Loucy (cell line): Measurements from ENCODE around the gene PRTFDC1.

ENCODE experiments used
- H2AFZ ChIP-seq: fragments of 200-600 bp; sonication (generic); 2 replicates; pipeline ENCODE4 v1.6.0; 2016; ENCODE audit warnings: antibody characterized with exemption, mild to moderate bottlenecking, low read length, moderate library complexity
- H3F3A ChIP-seq: fragments of 200-600 bp; 2 replicates; pipeline ENCODE4 v1.6.0; 2016; ENCODE audit warnings: antibody characterized with exemption, low read depth, mild to moderate bottlenecking
- H3K27me3 ChIP-seq: fragments of 200-600 bp; sonication (generic); 2 replicates; pipeline ENCODE4 v1.6.1; 2014; ENCODE audit warnings: low read length, mild to moderate bottlenecking; ENCODE audit not compliant: insufficient read depth, poor library complexity, severe bottlenecking
- H3K36me3 ChIP-seq: fragments of 200-600 bp; sonication (generic); 2 replicates; pipeline ENCODE4 v1.6.1; 2016; ENCODE audit warnings: low read length; ENCODE audit not compliant: insufficient read depth
- H3K4me1 ChIP-seq: fragments of 200-600 bp; sonication (generic); 2 replicates; pipeline ENCODE4 v1.5.1; 2014; ENCODE audit warnings: low read length, mild to moderate bottlenecking; ENCODE audit not compliant: insufficient read depth, poor library complexity, severe bottlenecking
- H3K4me2 ChIP-seq: fragments of 200-600 bp; sonication (generic); 2 replicates; pipeline ENCODE4 v1.6.0; 2014; ENCODE audit warnings: antibody characterized with exemption, low read length, low read depth, mild to moderate bottlenecking; ENCODE audit not compliant: poor library complexity, severe bottlenecking
- H3K4me3 ChIP-seq: fragments of 200-600 bp; sonication (generic); 2 replicates; pipeline ENCODE4 v1.5.1; 2014; ENCODE audit warnings: low read length, mild to moderate bottlenecking, mixed read lengths; ENCODE audit not compliant: poor library complexity, severe bottlenecking
- H3K79me2 ChIP-seq: fragments of 200-600 bp; sonication (generic); 2 replicates; pipeline ENCODE4 v1.6.1; 2014; ENCODE audit warnings: low read length; ENCODE audit not compliant: insufficient read depth
- H3K9ac ChIP-seq: fragments of 200-600 bp; sonication (generic); 2 replicates; pipeline ENCODE4 v1.6.0; 2014; ENCODE audit warnings: mild to moderate bottlenecking, low read depth, low read length, moderate library complexity; ENCODE audit not compliant: poor library complexity, severe bottlenecking
- H3K9me2 ChIP-seq: fragments of 200-600 bp; sonication (generic); replicated peaks from 2 replicates; pipeline ENCODE4 v1.6.1; 2016; ENCODE audit warnings: low read depth, low read length, mixed read lengths
- H3K9me3 ChIP-seq: fragments of 200-600 bp; sonication (generic); 2 replicates; pipeline ENCODE4 v1.6.1; 2014; ENCODE audit warnings: mild to moderate bottlenecking, antibody characterized with exemption, low read length, low read depth; ENCODE audit not compliant: insufficient read depth
- H4K20me1 ChIP-seq: fragments of 200-600 bp; sonication (generic); 2 replicates; pipeline ENCODE4 v1.6.0; 2014; ENCODE audit warnings: antibody characterized with exemption, low read length, mild to moderate bottlenecking; ENCODE audit not compliant: insufficient read depth, poor library complexity, severe bottlenecking
- EZH2phosphoT487 ChIP-seq: fragments of 200-600 bp; IDR thresholded peaks from 2 replicates; pipeline ENCODE4 v1.6.1; 2018; ENCODE audit warnings: antibody characterized with exemption, mild to moderate bottlenecking, moderate library complexity, borderline replicate concordance
- TF ChIP-seq, protein P1 (sequence below): fragments of 200-600 bp; sonication (generic); conservative IDR thresholded peaks from 2 replicates; pipeline ENCODE4 v1.5.1; 2014; ENCODE audit warnings: mild to moderate bottlenecking, antibody characterized with exemption, low read length

The PRTFDC1 gene

DNA sequence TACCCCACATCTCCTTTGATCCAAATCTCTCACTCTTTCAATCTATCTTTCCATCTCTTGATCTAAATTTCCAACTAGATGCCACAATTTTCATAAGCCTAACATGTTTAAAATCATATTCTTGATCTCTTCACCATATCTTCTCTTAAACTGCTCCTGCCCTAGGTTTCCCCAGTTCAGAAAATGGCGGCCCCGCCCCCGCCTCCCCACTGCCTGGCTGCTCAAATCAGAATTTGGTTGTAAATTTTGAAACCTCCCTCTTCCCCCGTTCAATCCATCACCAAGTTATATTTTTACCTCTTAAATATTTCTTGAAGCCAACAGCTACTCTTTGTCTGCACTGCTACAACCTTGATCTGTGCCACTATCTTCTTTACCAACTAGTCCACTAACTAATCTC, 27.3 kb upstream of the PRTFDC1 start:
- Histone ChIP-seq H3K4me2 (no peak overlapping the region), H3F3A (no peaks in the 10 kb centered on the region), H3K9me2 (no peaks in the 10 kb centered on the region), H2AFZ (no peak overlapping the region), H3K4me3 (no peak overlapping the region), H3K27me3 (no peaks in the 10 kb centered on the region), H3K79me2 (no peaks in the 10 kb centered on the region), H3K9ac (no peak overlapping the region), H4K20me1 (no peaks in the 10 kb centered on the region), H3K36me3 (no peaks in the 10 kb centered on the region), H3K9me3 (no peaks in the 10 kb centered on the region), H3K4me1 (no peaks in the 10 kb centered on the region)
- TF ChIP-seq EZH2phosphoT487: no peak
- TF ChIP-seq, protein P1, sequence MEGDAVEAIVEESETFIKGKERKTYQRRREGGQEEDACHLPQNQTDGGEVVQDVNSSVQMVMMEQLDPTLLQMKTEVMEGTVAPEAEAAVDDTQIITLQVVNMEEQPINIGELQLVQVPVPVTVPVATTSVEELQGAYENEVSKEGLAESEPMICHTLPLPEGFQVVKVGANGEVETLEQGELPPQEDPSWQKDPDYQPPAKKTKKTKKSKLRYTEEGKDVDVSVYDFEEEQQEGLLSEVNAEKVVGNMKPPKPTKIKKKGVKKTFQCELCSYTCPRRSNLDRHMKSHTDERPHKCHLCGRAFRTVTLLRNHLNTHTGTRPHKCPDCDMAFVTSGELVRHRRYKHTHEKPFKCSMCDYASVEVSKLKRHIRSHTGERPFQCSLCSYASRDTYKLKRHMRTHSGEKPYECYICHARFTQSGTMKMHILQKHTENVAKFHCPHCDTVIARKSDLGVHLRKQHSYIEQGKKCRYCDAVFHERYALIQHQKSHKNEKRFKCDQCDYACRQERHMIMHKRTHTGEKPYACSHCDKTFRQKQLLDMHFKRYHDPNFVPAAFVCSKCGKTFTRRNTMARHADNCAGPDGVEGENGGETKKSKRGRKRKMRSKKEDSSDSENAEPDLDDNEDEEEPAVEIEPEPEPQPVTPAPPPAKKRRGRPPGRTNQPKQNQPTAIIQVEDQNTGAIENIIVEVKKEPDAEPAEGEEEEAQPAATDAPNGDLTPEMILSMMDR: no peak

GRCh38 chr10:24974976-24975375, 22.6 kb upstream of the PRTFDC1 start:
- Histone ChIP-seq H3K9me3 (no peaks in the 10 kb centered on the region), H3K9me2 (no peaks in the 10 kb centered on the region), H4K20me1 (no peaks in the 10 kb centered on the region), H3K4me1 (no peaks in the 10 kb centered on the region), H3F3A (no peaks in the 10 kb centered on the region), H3K4me2 (no peak overlapping the region), H3K27me3 (no peaks in the 10 kb centered on the region), H3K36me3 (no peaks in the 10 kb centered on the region), H2AFZ (no peak overlapping the region), H3K79me2 (no peaks in the 10 kb centered on the region), H3K4me3 (no peak overlapping the region), H3K9ac (no peak overlapping the region)
- TF ChIP-seq, protein P1: no peak
- no peak for TF ChIP-seq EZH2phosphoT487

DNA sequence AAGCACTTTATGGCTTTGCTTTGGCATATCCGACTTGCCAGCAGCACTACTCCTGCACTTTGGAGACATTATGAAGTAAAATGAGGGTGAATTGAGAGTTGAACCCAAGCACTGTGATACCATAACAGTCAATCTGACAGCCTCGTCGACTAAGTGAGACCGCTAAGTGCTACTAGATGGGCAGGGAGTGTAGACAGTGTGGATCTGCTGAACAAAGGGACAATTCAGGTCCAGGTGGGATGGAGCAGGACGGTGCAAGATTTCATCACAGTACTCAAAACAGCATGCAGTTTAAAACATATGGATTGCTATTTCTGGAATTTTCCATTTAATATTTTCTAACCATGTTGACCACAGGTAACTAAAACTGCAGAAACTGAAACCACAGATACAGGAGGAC, 20.8 kb upstream of the PRTFDC1 start:
- H3K9ac ChIP-seq: no peak overlapping the region
- H3K4me2 ChIP-seq: no peak overlapping the region
- no peak overlapping the region for H2AFZ ChIP-seq
- no peaks in the 10 kb centered on the region for H3K36me3 ChIP-seq
- H3F3A ChIP-seq: no peaks in the 10 kb centered on the region
- H4K20me1 ChIP-seq: no peaks in the 10 kb centered on the region
- H3K27me3 ChIP-seq: no peaks in the 10 kb centered on the region
- no peaks in the 10 kb centered on the region for H3K9me3 ChIP-seq
- no peaks in the 10 kb centered on the region for H3K79me2 ChIP-seq
- TF ChIP-seq EZH2phosphoT487: no peak
- TF ChIP-seq, protein P1: no peak
- H3K4me1 ChIP-seq: no peaks in the 10 kb centered on the region
- no peaks in the 10 kb centered on the region for H3K9me2 ChIP-seq
- H3K4me3 ChIP-seq: no peak overlapping the region
